ENCODE results near the gene PRKCA.

Gene PRKCA

DNA sequence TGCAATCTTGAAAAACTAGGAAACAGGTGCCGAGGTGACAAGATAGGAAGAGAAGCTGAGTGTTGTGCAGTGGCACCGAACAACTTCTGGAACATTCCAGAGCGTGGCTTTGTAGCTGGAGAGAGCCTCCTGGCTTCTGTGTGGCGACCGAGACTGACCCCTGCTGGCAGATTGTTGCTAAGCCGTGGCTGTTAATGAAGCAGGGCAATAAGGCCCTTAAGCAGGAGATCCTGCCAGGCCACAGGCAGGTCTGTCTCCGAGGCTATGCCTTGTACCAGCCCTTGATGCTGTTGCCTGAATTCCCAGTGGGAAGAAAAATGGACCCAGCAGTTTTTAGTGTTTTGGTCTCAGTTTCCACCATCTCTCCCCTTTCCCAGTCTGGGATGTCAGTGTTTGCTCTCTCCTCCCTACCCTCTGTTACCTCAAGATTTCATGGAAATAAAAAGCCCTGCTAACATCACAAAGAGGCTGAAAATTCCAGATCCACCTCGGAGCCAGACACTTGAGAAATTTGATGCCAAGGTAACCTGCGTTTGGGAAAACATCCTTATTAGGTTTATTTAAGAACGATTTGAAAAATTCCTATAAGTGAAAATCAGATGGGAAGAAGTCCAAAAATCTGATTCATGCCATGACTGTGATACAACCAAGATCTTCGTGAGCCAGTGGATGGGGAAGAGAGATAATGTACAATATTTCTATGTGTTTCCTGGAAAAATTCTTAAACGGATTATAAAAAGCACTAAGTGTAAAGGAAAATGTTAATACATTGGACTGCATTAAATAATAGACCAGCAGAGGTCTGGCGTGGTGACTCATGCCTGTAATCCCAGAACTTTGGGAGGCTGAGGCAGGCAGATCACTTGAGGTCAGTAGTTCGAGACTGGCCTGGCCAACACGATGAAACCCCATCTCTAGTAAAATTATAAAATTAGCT lies 265.1 kb downstream of the PRKCA start:
- Histone ChIP-seq H3K36me3 (ENCODE audit: insufficient read depth, low read length) (no peaks in the 10 kb centered on the region), H3K4me2 (ENCODE audit: low read depth, low read length, poor library complexity, severe bottlenecking) (no peak overlapping the region), H3K9me2 (replicated peaks; ENCODE audit: low read depth, low read length) (no peaks in the 10 kb centered on the region), H2AFZ (ENCODE audit: low read length) (no peak overlapping the region), H3K9me3 (ENCODE audit: insufficient read depth, low read depth, low read length) (no peaks in the 10 kb centered on the region), H3F3A (ENCODE audit: low read depth) (no peaks in the 10 kb centered on the region), H3K9ac (ENCODE audit: low read depth, low read length, poor library complexity, severe bottlenecking) (no peak overlapping the region), H3K79me2 (ENCODE audit: insufficient read depth, low read length) (no peaks in the 10 kb centered on the region), H3K4me3 (ENCODE audit: low read length, poor library complexity, severe bottlenecking) (no peak overlapping the region), H4K20me1 (ENCODE audit: insufficient read depth, low read length, poor library complexity, severe bottlenecking) (no peaks in the 10 kb centered on the region), H3K4me1 (ENCODE audit: insufficient read depth, low read length, poor library complexity, severe bottlenecking) (no peaks in the 10 kb centered on the region), H3K27me3 (ENCODE audit: insufficient read depth, low read length, poor library complexity, severe bottlenecking) (no peaks in the 10 kb centered on the region)
- TF ChIP-seq CTCF (conservative IDR thresholded peaks at IDR 0.05; ENCODE audit: low read length) (peak; percentile 92), EZH2phosphoT487 (IDR thresholded peaks at IDR 0.05; ENCODE audit: borderline replicate concordance) (no peak)

DNA sequence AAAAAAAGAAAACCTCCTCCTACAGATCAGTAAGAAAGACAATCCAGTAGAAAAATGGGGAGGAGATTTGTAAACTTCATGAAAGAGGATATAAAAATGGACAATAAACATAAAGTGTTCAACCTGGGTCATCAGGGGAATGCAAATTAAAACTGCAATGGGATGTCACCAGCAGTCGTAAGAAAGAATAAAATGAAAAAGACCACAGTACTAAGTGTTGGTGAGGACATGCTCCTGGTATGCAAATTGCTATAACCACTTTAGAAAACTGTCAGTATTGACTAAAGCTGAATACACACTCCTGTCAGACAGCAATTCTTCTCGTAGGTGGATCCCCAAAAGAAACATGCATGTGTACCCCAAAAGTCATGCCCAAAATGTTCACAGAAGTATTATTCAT lies 267.2 kb downstream of the PRKCA start:
- Histone ChIP-seq H3K9ac (ENCODE audit: low read depth, low read length, poor library complexity, severe bottlenecking) (no peak overlapping the region), H4K20me1 (ENCODE audit: insufficient read depth, low read length, poor library complexity, severe bottlenecking) (no peaks in the 10 kb centered on the region), H3K4me3 (ENCODE audit: low read length, poor library complexity, severe bottlenecking) (no peak overlapping the region), H3K36me3 (ENCODE audit: insufficient read depth, low read length) (no peaks in the 10 kb centered on the region), H3K9me2 (replicated peaks; ENCODE audit: low read depth, low read length) (no peaks in the 10 kb centered on the region), H3F3A (ENCODE audit: low read depth) (no peaks in the 10 kb centered on the region), H3K79me2 (ENCODE audit: insufficient read depth, low read length) (no peaks in the 10 kb centered on the region), H3K27me3 (ENCODE audit: insufficient read depth, low read length, poor library complexity, severe bottlenecking) (no peaks in the 10 kb centered on the region), H2AFZ (ENCODE audit: low read length) (no peak overlapping the region), H3K4me1 (ENCODE audit: insufficient read depth, low read length, poor library complexity, severe bottlenecking) (no peaks in the 10 kb centered on the region), H3K4me2 (ENCODE audit: low read depth, low read length, poor library complexity, severe bottlenecking) (no peak overlapping the region), H3K9me3 (ENCODE audit: insufficient read depth, low read depth, low read length) (no peaks in the 10 kb centered on the region)
- TF ChIP-seq EZH2phosphoT487 (IDR thresholded peaks at IDR 0.05; ENCODE audit: borderline replicate concordance): no peak
- TF ChIP-seq CTCF (conservative IDR thresholded peaks at IDR 0.05; ENCODE audit: low read length): no peak

DNA sequence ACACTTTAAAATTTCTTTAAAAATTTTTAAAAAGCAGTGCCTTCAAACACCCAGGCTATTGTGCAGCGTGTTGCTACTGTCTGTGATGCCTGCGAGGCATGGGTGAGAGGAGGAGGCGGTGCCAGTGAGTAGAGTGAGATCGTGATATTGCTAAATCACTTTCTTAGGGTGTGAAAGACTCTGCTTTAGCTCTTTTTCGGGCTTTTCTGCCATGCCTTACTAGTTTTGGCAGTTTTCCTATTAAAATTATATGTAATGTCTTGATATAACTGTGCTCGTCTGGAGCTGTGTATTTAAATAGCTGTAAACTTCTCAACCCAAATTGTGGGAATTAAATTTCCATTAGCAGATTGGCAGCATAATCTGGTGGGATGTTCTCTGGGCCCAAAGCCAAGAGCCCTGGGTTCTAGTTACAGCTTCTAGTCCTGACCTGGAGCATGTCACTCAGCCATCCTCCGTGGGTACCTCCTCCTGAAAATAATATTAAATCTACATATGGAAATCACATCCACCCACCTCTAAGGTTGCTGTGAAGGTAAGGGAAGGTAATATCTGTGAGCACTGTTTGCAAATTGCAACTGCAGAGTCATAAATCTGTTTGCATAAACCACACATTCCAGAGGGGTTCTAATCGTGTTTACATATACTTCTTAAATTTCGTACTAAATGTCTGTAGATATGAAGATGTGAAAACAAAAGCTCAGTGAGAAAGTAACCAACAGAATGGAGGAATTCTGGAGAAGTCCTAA lies 268.2 kb downstream of the PRKCA start:
- H3K9me3 ChIP-seq (ENCODE audit: insufficient read depth, low read depth, low read length): no peaks in the 10 kb centered on the region
- TF ChIP-seq EZH2phosphoT487 (IDR thresholded peaks at IDR 0.05; ENCODE audit: borderline replicate concordance) (no peak), CTCF (conservative IDR thresholded peaks at IDR 0.05; ENCODE audit: low read length) (no peak)
- no peaks in the 10 kb centered on the region for H3K4me1 ChIP-seq (ENCODE audit: insufficient read depth, low read length, poor library complexity, severe bottlenecking)
- H3K4me2 ChIP-seq (ENCODE audit: low read depth, low read length, poor library complexity, severe bottlenecking): no peak overlapping the region
- H3K9me2 ChIP-seq (replicated peaks; ENCODE audit: low read depth, low read length): no peaks in the 10 kb centered on the region
- no peak overlapping the region for H3K9ac ChIP-seq (ENCODE audit: low read depth, low read length, poor library complexity, severe bottlenecking)
- H3K27me3 ChIP-seq (ENCODE audit: insufficient read depth, low read length, poor library complexity, severe bottlenecking): no peaks in the 10 kb centered on the region
- H3K79me2 ChIP-seq (ENCODE audit: insufficient read depth, low read length): no peaks in the 10 kb centered on the region
- H4K20me1 ChIP-seq (ENCODE audit: insufficient read depth, low read length, poor library complexity, severe bottlenecking): no peaks in the 10 kb centered on the region
- H3K4me3 ChIP-seq (ENCODE audit: low read length, poor library complexity, severe bottlenecking): no peak overlapping the region
- no peak overlapping the region for H2AFZ ChIP-seq (ENCODE audit: low read length)
- no peaks in the 10 kb centered on the region for H3K36me3 ChIP-seq (ENCODE audit: insufficient read depth, low read length)
- H3F3A ChIP-seq (ENCODE audit: low read depth): no peaks in the 10 kb centered on the region
